ENCODE results near the gene DDX11. TPM values are rescaled to one million over a fixed set of nuclear protein-coding genes. Genes with fewer than 3 reads are reported as not detected.
"Not testable (repeated sequence)": the region's sequence is repeated elsewhere in the genome, so short reads cannot be mapped to it uniquely, and the experiment has no call there.

Gene DDX11
- total RNA-seq, 1 experiment from 2014 or later = 136 TPM

DNA sequence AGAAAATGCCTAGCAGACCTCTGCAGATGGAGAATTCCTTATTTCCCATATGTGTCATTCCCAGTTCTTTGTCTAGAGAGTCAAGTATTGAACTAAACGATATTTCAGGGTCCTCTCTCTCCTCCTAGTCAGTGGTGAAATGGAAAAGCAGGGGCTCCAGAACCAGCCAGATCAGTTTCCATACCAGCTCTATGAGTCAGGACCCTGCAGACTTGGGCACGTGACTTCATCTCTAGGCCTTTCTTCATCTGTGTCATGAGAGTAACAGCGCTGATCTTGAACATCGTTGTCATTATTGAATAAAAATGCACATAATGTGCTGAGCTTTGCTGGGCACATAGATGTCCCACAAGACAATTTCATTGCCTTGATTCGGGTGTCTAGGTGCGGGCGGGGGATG is 23.1 kb upstream of the DDX11 start:
- H3K9ac ChIP-seq (ENCODE audit: low read length); H3K4me3 ChIP-seq (replicated peaks in 1 of 2; ENCODE audit: low read depth in 1 of 2, low read length in 2 of 2); H3K9me2 ChIP-seq (ENCODE audit: insufficient read depth); H3K9me3 ChIP-seq (ENCODE audit: control insufficient read depth in 1 of 2, insufficient read depth in 1 of 2, low read depth in 1 of 2, low read length in 2 of 2); DNase-seq (ENCODE audit: low read depth, low spot score); POLR2A ChIA-PET; RAD21 ChIA-PET (ENCODE audit: low non-redundant PET in 1 of 2, low total read pairs in 2 of 2, uncharacterized antibody in 2 of 2, unreplicated experiment in 2 of 2); CTCF ChIA-PET; ATAC-seq; BruUV-seq (replicated peaks); H3K4me2 ChIP-seq (ENCODE audit: low read length); H3K27me3 ChIP-seq (ENCODE audit: insufficient read depth, low read length); H3K27ac ChIP-seq (ENCODE audit: low read depth, low read length); H3K36me3 ChIP-seq (ENCODE audit: control insufficient read depth in 1 of 2, insufficient read depth in 2 of 2, low read length in 2 of 2); H3K4me1 ChIP-seq (ENCODE audit: control insufficient read depth in 1 of 2, insufficient read depth in 2 of 2, low read length in 2 of 2); H3K79me2 ChIP-seq (ENCODE audit: insufficient read depth, low read length); H4K20me1 ChIP-seq (ENCODE audit: insufficient read depth); H2AFZ ChIP-seq (ENCODE audit: low read depth, low read length, poor library complexity, severe bottlenecking): not testable (repeated sequence)
- intact Hi-C loops (cut with micrococcal nuclease) = loop anchor here (10.0 kb wide), 1 partner anchor 86 kb away; no protein-coding TSS in a partner anchor

DNA sequence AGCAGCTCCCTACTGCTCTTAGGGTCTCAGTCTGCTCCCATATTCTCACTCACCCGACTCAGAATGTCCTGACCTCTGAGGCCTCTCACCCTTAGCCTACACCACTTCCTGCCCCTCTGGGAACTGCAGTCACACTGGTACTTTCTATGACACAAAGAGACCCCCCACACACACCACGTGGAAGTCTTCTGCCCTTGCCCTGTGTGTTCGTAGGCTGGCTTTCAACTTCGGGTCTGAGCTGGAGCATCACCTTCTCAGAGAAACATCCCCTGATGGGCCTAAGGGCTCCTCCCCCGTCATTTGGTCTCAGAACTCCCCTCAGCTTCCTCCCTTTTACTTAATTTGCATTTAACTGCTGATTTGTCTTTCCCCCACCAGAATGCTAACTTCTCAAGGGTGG is 22.0 kb upstream of the DDX11 start:
- H3K4me2 ChIP-seq (ENCODE audit: low read length); H3K27me3 ChIP-seq (ENCODE audit: insufficient read depth, low read length); H2AFZ ChIP-seq (ENCODE audit: low read depth, low read length, poor library complexity, severe bottlenecking); POLR2A ChIA-PET; H3K79me2 ChIP-seq (ENCODE audit: insufficient read depth, low read length); RAD21 ChIA-PET (ENCODE audit: low non-redundant PET in 1 of 2, low total read pairs in 2 of 2, uncharacterized antibody in 2 of 2, unreplicated experiment in 2 of 2); H3K36me3 ChIP-seq (ENCODE audit: control insufficient read depth in 1 of 2, insufficient read depth in 2 of 2, low read length in 2 of 2); ATAC-seq; H4K20me1 ChIP-seq (ENCODE audit: insufficient read depth); H3K9ac ChIP-seq (ENCODE audit: low read length); DNase-seq (ENCODE audit: low read depth, low spot score); H3K4me1 ChIP-seq (ENCODE audit: control insufficient read depth in 1 of 2, insufficient read depth in 2 of 2, low read length in 2 of 2); H3K9me3 ChIP-seq (ENCODE audit: control insufficient read depth in 1 of 2, insufficient read depth in 1 of 2, low read depth in 1 of 2, low read length in 2 of 2); H3K4me3 ChIP-seq (replicated peaks in 1 of 2; ENCODE audit: low read depth in 1 of 2, low read length in 2 of 2); CTCF ChIA-PET; H3K27ac ChIP-seq (ENCODE audit: low read depth, low read length); H3K9me2 ChIP-seq (ENCODE audit: insufficient read depth); BruUV-seq (replicated peaks): not testable (repeated sequence)
- intact Hi-C loops (cut with micrococcal nuclease) = loop anchor here (10.0 kb wide), 1 partner anchor 87 kb away; no protein-coding TSS in a partner anchor

DNA sequence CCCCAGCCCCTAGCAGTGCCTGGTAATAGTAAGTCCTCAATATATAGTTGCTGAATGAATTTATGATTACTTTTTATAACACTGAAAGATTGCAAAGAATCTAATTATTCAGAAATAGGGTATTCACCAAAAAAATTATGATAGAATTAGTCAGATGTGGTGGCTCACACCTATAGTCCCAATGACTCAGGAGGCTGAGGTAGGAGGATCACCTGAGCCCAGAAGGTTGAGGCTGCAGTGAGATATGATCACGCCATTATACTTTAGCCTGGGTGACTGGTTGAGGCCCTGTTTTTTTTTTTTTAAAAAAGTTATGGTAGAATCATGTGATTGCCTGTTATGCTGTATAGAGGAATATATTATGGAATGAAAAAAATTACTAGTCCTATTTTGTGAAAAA is 21.5 kb upstream of the DDX11 start:
- H3K9ac ChIP-seq (ENCODE audit: low read length); H3K79me2 ChIP-seq (ENCODE audit: insufficient read depth, low read length); H3K27me3 ChIP-seq (ENCODE audit: insufficient read depth, low read length); DNase-seq (ENCODE audit: low read depth, low spot score); ATAC-seq; H3K27ac ChIP-seq (ENCODE audit: low read depth, low read length); H3K4me1 ChIP-seq (ENCODE audit: control insufficient read depth in 1 of 2, insufficient read depth in 2 of 2, low read length in 2 of 2); H3K4me2 ChIP-seq (ENCODE audit: low read length); H3K9me2 ChIP-seq (ENCODE audit: insufficient read depth); H3K9me3 ChIP-seq (ENCODE audit: control insufficient read depth in 1 of 2, insufficient read depth in 1 of 2, low read depth in 1 of 2, low read length in 2 of 2); H3K36me3 ChIP-seq (ENCODE audit: control insufficient read depth in 1 of 2, insufficient read depth in 2 of 2, low read length in 2 of 2); BruUV-seq (replicated peaks); H4K20me1 ChIP-seq (ENCODE audit: insufficient read depth); POLR2A ChIA-PET; CTCF ChIA-PET; H3K4me3 ChIP-seq (replicated peaks in 1 of 2; ENCODE audit: low read depth in 1 of 2, low read length in 2 of 2); RAD21 ChIA-PET (ENCODE audit: low non-redundant PET in 1 of 2, low total read pairs in 2 of 2, uncharacterized antibody in 2 of 2, unreplicated experiment in 2 of 2); H2AFZ ChIP-seq (ENCODE audit: low read depth, low read length, poor library complexity, severe bottlenecking): not testable (repeated sequence)
- intact Hi-C loops (cut with micrococcal nuclease) = loop anchor here (10.0 kb wide), 1 partner anchor 87 kb away; no protein-coding TSS in a partner anchor

DNA sequence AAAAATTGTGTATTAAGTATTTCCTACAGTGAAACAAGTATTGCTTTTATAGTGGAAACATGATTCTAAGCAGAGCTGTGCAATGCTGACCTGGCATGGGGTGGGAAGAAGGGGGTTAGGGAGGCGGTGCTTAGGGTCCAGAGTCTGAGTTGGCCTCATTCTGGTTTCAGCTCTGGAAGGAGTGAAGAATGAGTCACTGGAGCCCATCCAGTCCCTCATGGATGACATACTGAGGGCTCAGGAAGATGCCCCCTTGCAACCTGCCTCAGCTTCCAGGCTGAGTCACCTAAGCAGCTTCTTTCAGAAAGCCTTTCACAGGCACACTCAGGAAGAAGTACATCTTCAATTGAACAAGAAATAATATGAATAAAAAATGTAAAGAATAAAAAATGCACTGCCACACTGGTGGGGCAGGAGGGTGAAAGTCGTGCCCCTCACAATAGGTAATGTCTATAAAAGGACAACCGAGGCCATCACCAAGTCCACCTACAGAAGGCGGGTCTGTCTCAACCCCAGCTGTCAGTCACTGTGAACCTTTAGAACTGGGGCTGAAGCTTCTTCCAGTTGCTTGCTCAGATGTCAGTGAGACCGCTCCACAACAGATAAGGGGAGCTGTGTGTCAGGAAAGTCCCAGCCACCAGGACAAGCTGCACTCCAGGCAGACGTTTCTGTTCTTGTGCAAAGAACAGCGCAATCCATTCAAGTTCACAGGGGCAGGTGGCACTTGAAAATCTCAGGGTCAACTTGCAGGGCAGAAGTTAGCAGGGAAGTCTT is 20.8 kb upstream of the DDX11 start:
- H3K4me3 ChIP-seq (replicated peaks in 1 of 2; ENCODE audit: low read depth in 1 of 2, low read length in 2 of 2); DNase-seq (ENCODE audit: low read depth, low spot score); RAD21 ChIA-PET (ENCODE audit: low non-redundant PET in 1 of 2, low total read pairs in 2 of 2, uncharacterized antibody in 2 of 2, unreplicated experiment in 2 of 2); H3K9ac ChIP-seq (ENCODE audit: low read length); H3K9me3 ChIP-seq (ENCODE audit: control insufficient read depth in 1 of 2, insufficient read depth in 1 of 2, low read depth in 1 of 2, low read length in 2 of 2); H3K27ac ChIP-seq (ENCODE audit: low read depth, low read length); H2AFZ ChIP-seq (ENCODE audit: low read depth, low read length, poor library complexity, severe bottlenecking); H4K20me1 ChIP-seq (ENCODE audit: insufficient read depth); H3K4me1 ChIP-seq (ENCODE audit: control insufficient read depth in 1 of 2, insufficient read depth in 2 of 2, low read length in 2 of 2); H3K36me3 ChIP-seq (ENCODE audit: control insufficient read depth in 1 of 2, insufficient read depth in 2 of 2, low read length in 2 of 2); POLR2A ChIA-PET; H3K27me3 ChIP-seq (ENCODE audit: insufficient read depth, low read length); H3K4me2 ChIP-seq (ENCODE audit: low read length); H3K79me2 ChIP-seq (ENCODE audit: insufficient read depth, low read length); ATAC-seq; H3K9me2 ChIP-seq (ENCODE audit: insufficient read depth); BruUV-seq (replicated peaks): not testable (repeated sequence)
- intact Hi-C loops (cut with micrococcal nuclease) = loop anchor here (10.0 kb wide), 1 partner anchor 88 kb away; no protein-coding TSS in a partner anchor
- CTCF ChIA-PET = interaction anchor here (1.1 kb wide), 1 partner anchor 206 kb away, joined by 3 read pairs; no protein-coding TSS in a partner anchor
